Loucy (cell line): Measurements from ENCODE around the gene COL12A1.

Experiments
- H2AFZ ChIP-seq: fragments of 200-600 bp; sonication (generic); 2 replicates; pipeline ENCODE4 v1.6.0; 2016; ENCODE audit warnings: antibody characterized with exemption, mild to moderate bottlenecking, low read length, moderate library complexity
- H3F3A ChIP-seq: fragments of 200-600 bp; 2 replicates; pipeline ENCODE4 v1.6.0; 2016; ENCODE audit warnings: antibody characterized with exemption, low read depth, mild to moderate bottlenecking
- H3K27me3 ChIP-seq: fragments of 200-600 bp; sonication (generic); 2 replicates; pipeline ENCODE4 v1.6.1; 2014; ENCODE audit warnings: low read length, mild to moderate bottlenecking; ENCODE audit not compliant: insufficient read depth, poor library complexity, severe bottlenecking
- H3K36me3 ChIP-seq: fragments of 200-600 bp; sonication (generic); 2 replicates; pipeline ENCODE4 v1.6.1; 2016; ENCODE audit warnings: low read length; ENCODE audit not compliant: insufficient read depth
- H3K4me1 ChIP-seq: fragments of 200-600 bp; sonication (generic); 2 replicates; pipeline ENCODE4 v1.5.1; 2014; ENCODE audit warnings: low read length, mild to moderate bottlenecking; ENCODE audit not compliant: insufficient read depth, poor library complexity, severe bottlenecking
- H3K4me2 ChIP-seq: fragments of 200-600 bp; sonication (generic); 2 replicates; pipeline ENCODE4 v1.6.0; 2014; ENCODE audit warnings: antibody characterized with exemption, low read length, low read depth, mild to moderate bottlenecking; ENCODE audit not compliant: poor library complexity, severe bottlenecking
- H3K4me3 ChIP-seq: fragments of 200-600 bp; sonication (generic); 2 replicates; pipeline ENCODE4 v1.5.1; 2014; ENCODE audit warnings: low read length, mild to moderate bottlenecking, mixed read lengths; ENCODE audit not compliant: poor library complexity, severe bottlenecking
- H3K79me2 ChIP-seq: fragments of 200-600 bp; sonication (generic); 2 replicates; pipeline ENCODE4 v1.6.1; 2014; ENCODE audit warnings: low read length; ENCODE audit not compliant: insufficient read depth
- H3K9ac ChIP-seq: fragments of 200-600 bp; sonication (generic); 2 replicates; pipeline ENCODE4 v1.6.0; 2014; ENCODE audit warnings: mild to moderate bottlenecking, low read depth, low read length, moderate library complexity; ENCODE audit not compliant: poor library complexity, severe bottlenecking
- H3K9me2 ChIP-seq: fragments of 200-600 bp; sonication (generic); replicated peaks from 2 replicates; pipeline ENCODE4 v1.6.1; 2016; ENCODE audit warnings: low read depth, low read length, mixed read lengths
- H3K9me3 ChIP-seq: fragments of 200-600 bp; sonication (generic); 2 replicates; pipeline ENCODE4 v1.6.1; 2014; ENCODE audit warnings: mild to moderate bottlenecking, antibody characterized with exemption, low read length, low read depth; ENCODE audit not compliant: insufficient read depth
- H4K20me1 ChIP-seq: fragments of 200-600 bp; sonication (generic); 2 replicates; pipeline ENCODE4 v1.6.0; 2014; ENCODE audit warnings: antibody characterized with exemption, low read length, mild to moderate bottlenecking; ENCODE audit not compliant: insufficient read depth, poor library complexity, severe bottlenecking
- CTCF ChIP-seq: fragments of 200-600 bp; sonication (generic); conservative IDR thresholded peaks from 2 replicates; pipeline ENCODE4 v1.5.1; 2014; ENCODE audit warnings: mild to moderate bottlenecking, antibody characterized with exemption, low read length
- EZH2phosphoT487 ChIP-seq: fragments of 200-600 bp; IDR thresholded peaks from 2 replicates; pipeline ENCODE4 v1.6.1; 2018; ENCODE audit warnings: antibody characterized with exemption, mild to moderate bottlenecking, moderate library complexity, borderline replicate concordance

The COL12A1 gene

GRCh38 chr6:75201901-75202672 is 3.8 kb downstream of the COL12A1 start:
- Histone ChIP-seq H3K27me3 (no peaks in the 10 kb centered on the region), H3K9me2 (no peaks in the 10 kb centered on the region), H3K9me3 (no peaks in the 10 kb centered on the region), H3K79me2 (no peaks in the 10 kb centered on the region), H2AFZ (no peak overlapping the region), H3F3A (no peaks in the 10 kb centered on the region), H3K4me3 (no peak overlapping the region), H3K36me3 (no peaks in the 10 kb centered on the region), H3K4me1 (no peaks in the 10 kb centered on the region), H3K4me2 (no peak overlapping the region), H4K20me1 (no peaks in the 10 kb centered on the region), H3K9ac (no peak overlapping the region)
- TF ChIP-seq CTCF (no peak), EZH2phosphoT487 (no peak)

- no peak overlapping the region for H3K9ac ChIP-seq
- H3K79me2 ChIP-seq = no peaks in the 10 kb centered on the region
- H2AFZ ChIP-seq = no peak overlapping the region
- no peaks in the 10 kb centered on the region for H3K36me3 ChIP-seq
- H3K4me3 ChIP-seq = no peak overlapping the region
- no peak overlapping the region for H3K4me2 ChIP-seq
- no peak for TF ChIP-seq CTCF
- no peaks in the 10 kb centered on the region for H3K4me1 ChIP-seq
- no peaks in the 10 kb centered on the region for H3K9me3 ChIP-seq
- no peaks in the 10 kb centered on the region for H3K27me3 ChIP-seq
- H3F3A ChIP-seq = no peaks in the 10 kb centered on the region
- H4K20me1 ChIP-seq = no peaks in the 10 kb centered on the region
- H3K9me2 ChIP-seq = no peaks in the 10 kb centered on the region
Observed at GRCh38 chr6:75201021-75201420, 4.8 kb downstream of the COL12A1 start.

GRCh38 chr6:75199889-75200288 is 6.0 kb downstream of the COL12A1 start:
- Histone ChIP-seq H3K9me3 (no peaks in the 10 kb centered on the region), H3K27me3 (no peaks in the 10 kb centered on the region), H3K79me2 (no peaks in the 10 kb centered on the region), H3K4me2 (no peak overlapping the region), H3K9me2 (no peaks in the 10 kb centered on the region), H2AFZ (no peak overlapping the region), H3K9ac (no peak overlapping the region), H3K4me3 (no peak overlapping the region), H3K36me3 (no peaks in the 10 kb centered on the region), H3F3A (no peaks in the 10 kb centered on the region), H4K20me1 (no peaks in the 10 kb centered on the region), H3K4me1 (no peaks in the 10 kb centered on the region)
- TF ChIP-seq CTCF = no peak
- TF ChIP-seq EZH2phosphoT487 = no peak
